DMS79 treated with DMSO at 0.1 percent for 48 hours (cell line): Measurements from ENCODE around the gene ABLIM2.

Experiments
- DNase-seq: peaks from one replicate; lab custom pipeline; 2025; lab: John Stamatoyannopoulos, UW

Gene ABLIM2

GRCh38 chr4:8005033-8005808, 153.4 kb downstream of the ABLIM2 start:
- DNase-seq = no peak

- no peak for DNase-seq
Measured at GRCh38 chr4:8004066-8004465, 154.5 kb downstream of the ABLIM2 start.

DNA sequence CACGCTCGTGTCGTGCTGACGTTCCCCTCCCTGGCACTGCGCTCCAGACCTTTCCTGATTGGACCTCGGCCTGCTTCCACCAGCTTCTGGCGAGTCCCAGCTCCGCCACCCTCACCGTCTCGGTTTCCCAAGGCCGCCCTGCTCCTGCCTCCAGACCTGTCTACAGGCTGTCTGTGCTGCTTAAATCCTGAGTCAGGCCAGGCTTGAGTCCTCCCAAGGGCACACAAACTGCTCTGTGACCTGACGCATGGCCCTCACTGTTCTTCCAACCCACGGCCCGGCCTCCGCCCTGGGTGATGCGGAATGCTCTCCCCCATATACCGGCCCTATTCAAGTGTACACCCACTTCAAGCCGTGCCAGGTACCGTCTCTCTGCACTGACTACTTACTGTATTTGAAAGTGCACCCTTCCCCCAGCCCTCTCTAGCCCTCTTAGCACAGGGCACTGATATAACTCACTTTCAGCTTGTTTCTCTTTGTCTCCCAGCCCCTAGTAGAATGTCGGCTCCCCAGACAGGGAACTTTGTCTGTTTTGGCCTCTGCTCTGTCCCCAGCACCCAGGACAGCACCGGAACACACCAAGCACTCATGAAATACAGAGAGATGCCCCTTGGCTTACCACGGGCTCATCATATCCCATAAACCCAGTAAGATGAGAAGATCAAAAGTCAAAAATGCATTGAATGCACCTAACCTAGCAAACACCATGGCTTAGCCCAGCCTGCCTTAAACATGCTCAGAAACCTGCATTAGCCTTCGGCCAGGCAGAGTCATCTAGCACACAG, 155.9 kb downstream of the ABLIM2 start:
- no peak for DNase-seq

- DNase-seq = no peak
Measured at GRCh38 chr4:8001564-8002355, 156.9 kb downstream of the ABLIM2 start.

- no peak for DNase-seq
Measured at GRCh38 chr4:8000721-8001491, 157.7 kb downstream of the ABLIM2 start.

DNA sequence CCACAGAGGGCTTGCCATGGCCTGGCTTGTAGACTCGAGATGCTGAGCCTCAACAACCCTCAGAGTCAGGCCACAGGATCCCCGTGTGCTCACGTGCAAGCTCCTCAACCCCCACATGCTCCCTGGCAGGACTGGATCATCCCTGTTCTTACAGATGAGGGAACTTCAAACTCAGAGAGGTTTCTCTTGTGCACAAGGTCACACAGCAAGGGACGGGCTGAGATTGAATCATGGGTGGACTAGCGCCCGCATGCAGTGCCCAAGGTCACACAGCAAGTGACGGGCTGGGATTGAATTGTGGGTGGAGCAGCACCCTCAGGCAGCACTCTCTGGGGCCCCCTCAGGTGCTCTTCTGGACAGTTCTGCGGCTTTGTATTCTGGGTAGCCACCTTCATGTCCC, 158.4 kb downstream of the ABLIM2 start:
- no peak for DNase-seq

- no peak for DNase-seq
Measured at GRCh38 chr4:7999695-8000094, 158.9 kb downstream of the ABLIM2 start.

- no peak for DNase-seq
Measured at GRCh38 chr4:7999279-7999678, 159.3 kb downstream of the ABLIM2 start.

DNA sequence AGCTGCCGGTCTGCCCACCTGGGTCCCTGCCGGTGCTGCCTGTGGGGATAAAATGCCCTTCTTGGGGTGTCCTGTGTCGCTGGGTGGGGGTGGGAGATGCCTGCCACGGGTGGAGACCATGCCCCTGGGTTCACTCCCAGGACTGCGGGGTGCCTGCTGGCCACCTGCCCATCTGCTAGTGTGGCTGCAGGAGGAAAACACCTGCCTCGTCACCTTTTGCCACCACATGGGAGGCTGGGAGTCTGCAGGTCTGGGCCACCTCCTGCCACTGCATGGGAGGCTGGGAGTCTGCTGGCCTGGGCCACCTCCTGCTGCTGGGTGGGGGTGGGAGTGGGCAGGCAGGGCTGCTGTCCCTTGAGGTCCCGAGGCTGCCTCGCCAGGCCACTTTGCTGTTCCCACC, 160.2 kb downstream of the ABLIM2 start:
- DNase-seq = no peak

DNA sequence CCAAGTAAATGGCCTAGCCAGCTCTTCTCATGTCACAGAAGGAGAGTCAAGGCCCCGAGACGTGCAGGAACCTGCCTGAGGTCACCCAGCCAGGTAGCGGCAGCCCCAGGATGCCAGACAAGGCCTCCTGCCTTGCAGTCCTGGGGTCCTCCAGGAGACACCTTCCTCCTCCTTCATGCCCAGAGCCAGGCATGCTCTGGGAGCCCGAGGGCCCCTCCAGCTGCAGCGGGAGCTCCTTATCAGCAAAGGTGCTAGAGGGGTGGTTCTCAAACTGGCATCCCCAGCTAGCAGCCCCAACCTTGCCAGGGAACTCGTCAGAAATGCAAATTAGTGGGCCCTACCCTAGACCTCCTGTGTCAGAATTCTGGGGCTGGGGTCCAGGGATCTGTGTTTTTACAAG, 162.7 kb downstream of the ABLIM2 start:
- DNase-seq = no peak

DNA sequence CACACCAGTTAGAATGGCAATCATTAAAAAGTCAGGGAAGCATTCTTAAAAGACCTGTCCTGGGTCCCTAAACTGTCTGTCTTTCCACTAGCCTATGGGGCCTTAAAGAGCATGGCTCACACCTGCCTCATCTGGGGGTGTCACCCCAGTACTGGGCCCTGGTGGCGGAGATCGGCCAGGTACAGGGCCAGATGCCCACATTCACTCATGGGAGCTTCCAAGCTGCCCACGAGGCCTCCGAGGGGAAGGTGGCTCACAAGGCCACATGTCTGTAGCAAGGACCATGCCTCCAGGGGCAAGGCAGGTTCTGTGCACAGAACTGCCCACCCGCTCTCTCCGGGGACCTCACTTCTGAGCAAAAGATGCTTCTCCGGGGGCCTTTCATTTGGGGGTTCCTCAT, 163.5 kb downstream of the ABLIM2 start:
- no peak for DNase-seq

GRCh38 chr4:7993671-7994070, 164.9 kb downstream of the ABLIM2 start:
- DNase-seq = no peak

GRCh38 chr4:7992846-7993245, 165.8 kb downstream of the ABLIM2 start:
- DNase-seq = no peak

GRCh38 chr4:7990807-7991459, 167.7 kb downstream of the ABLIM2 start:
- no peak for DNase-seq

GRCh38 chr4:7989654-7990053, 169.0 kb downstream of the ABLIM2 start:
- no peak for DNase-seq

DNA sequence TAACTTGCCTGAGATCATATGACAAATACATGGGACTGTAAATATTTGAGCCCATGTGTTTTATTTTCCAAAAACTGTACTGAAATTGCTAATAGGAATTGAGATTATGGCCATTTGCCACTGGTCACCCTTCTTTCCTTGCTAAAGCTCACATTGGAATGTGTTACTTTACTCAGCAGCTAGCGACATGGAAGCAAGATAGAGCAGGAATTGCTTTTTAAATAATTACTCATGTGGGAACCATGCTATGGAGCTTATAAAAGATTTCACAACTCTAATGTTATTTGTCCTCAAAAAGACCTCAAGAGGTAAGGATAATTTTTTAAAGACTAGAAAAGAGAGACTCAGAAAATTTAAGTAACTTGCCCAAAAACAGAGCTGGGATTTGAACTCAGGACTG, 170.2 kb downstream of the ABLIM2 start:
- DNase-seq = no peak

GRCh38 chr4:7987148-7987989, 171.2 kb downstream of the ABLIM2 start:
- DNase-seq = peak; percentile 19

DNA sequence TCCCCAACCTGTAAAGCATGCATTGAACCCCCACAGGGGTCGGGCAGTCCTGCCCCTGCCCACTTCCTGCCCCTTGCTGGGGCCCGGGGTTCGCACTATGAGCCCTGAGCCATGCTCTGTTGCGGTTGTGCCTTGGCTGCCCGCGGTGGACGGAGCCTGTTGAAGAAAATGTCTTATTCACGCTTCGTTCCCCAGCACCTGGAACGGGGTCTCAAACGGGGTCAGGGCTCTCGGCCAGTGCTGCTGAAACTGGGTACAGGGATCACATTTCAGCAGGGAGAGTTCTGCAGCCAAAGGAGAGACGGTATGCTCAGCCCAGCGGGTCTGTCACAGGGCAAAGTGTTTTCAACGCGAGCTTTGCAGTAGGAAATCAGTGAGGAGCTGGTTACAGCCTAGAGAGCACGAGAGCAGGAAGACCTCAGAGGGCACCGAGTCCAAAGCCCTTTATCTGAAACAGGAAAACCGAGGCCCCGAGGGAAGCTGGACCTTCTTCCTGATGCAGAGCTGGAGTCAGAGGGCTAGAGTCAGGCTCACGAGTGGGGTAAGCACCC, 172.6 kb downstream of the ABLIM2 start:
- DNase-seq = no peak

DNA sequence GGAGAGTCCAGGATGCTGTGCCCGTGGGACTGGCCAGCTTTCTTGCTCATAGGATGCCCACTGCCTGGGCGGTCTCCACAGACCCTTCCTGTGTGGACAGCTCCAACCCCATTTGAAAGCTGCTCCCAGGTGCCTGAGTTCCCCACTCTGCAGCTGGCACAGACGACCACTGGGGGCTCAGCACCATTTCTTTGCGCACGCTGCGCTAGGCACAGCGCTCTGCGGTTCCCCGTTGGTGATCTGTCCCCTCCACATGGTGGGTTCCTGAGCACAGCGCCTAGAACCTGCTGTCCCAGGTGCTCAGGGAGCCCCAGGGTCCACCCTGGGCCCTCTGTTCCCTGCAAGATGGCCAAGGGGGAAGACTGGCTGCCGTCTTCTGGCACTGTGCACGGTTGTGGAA, 173.5 kb downstream of the ABLIM2 start:
- no peak for DNase-seq

DNA sequence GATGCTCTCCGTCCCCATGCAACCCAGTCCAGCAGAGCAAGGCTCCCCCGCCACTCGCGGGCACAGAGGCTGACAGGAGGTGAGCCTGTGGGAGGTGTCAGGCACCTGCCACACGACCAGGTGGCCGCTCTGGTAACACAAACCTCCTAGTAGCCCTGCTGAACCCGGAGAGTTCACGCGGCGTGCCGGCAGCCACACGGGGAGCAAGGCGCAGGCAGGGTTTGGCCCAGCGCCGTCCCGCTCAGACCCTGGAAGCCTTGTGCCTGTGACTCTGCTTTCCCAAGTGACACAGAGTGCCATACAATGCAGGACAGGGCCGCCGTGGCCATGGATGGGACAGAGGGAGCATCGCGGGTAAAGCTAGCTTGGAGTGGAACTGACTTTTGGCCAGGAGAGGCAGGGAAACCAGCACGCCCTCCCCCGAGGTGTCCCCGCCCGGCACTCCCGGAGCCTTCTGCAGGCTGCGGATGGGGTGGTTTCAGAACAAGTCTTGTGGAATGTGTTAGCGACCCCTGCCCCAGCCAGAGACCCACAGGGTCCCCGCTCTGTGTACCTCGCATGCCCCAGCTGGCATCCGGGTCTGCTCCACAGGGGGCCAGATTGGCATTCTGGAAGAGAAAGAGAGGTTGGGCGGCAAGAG, 174.2 kb downstream of the ABLIM2 start:
- DNase-seq = no peak
